K562 (cell line): ENCODE results near the gene TEP1. TPM values are rescaled to one million over a fixed set of nuclear protein-coding genes. Genes with fewer than 3 reads are reported as not detected.

Experiments used
- BHLHE40 ChIP-seq: IDR thresholded peaks from 2 replicates; pipeline ENCODE4 v1.6.1; 2011; ENCODE audit warnings: low read length, improper control_type of control experiment
- CHD2 ChIP-seq: IDR thresholded peaks from 2 replicates; pipeline ENCODE4 v1.6.1; 2011; ENCODE audit warnings: low read depth, low read length
- GABPA ChIP-seq: fragments of 200-800 bp; sonication (Bioruptor generic); conservative IDR thresholded peaks from 2 replicates; pipeline ENCODE4 v1.6.1; 2016; ENCODE audit warnings: low read depth, missing genetic modification characterization, missing compliant biosample characterization
- HDAC8 ChIP-seq: fragments of 450-650 bp; IDR thresholded peaks from 2 replicates; pipeline ENCODE4 v1.6.1; 2016; ENCODE audit warnings: mild to moderate bottlenecking, missing genetic modification characterization, moderate library complexity, missing compliant biosample characterization
- HLTF ChIP-seq: fragments of 450-650 bp; IDR thresholded peaks from 2 replicates; pipeline ENCODE4 v1.6.1; 2016
- HNRNPH1 ChIP-seq: fragments of 200-400 bp; formaldehyde crosslinking; optimal IDR thresholded peaks from 2 replicates; pipeline ENCODE3; 2017; ENCODE audit warnings: low read depth, mild to moderate bottlenecking, low read length, moderate library complexity
- HNRNPK ChIP-seq: fragments of 200-400 bp; formaldehyde crosslinking; IDR thresholded peaks from one replicate; pipeline ENCODE4 v1.6.1; 2018; ENCODE audit warnings: mild to moderate bottlenecking, low read depth, low read length; ENCODE audit not compliant: poor library complexity, severe bottlenecking
- KAT2B ChIP-seq: IDR thresholded peaks from one replicate; pipeline ENCODE4 v1.6.1; 2012; ENCODE audit warnings: low read depth, mild to moderate bottlenecking, control low read depth, inconsistent platforms, low read length, moderate library complexity
- MBD2 ChIP-seq: sonication (generic); IDR thresholded peaks from 2 replicates; pipeline ENCODE4 v1.6.1; 2016; ENCODE audit warnings: low read depth, borderline replicate concordance
- MEF2D ChIP-seq: conservative IDR thresholded peaks from 2 replicates; pipeline ENCODE4 v1.6.1; 2016; ENCODE audit warnings: low read depth, missing genetic modification characterization, missing compliant biosample characterization
- NFATC3 ChIP-seq: fragments of 450-650 bp; IDR thresholded peaks from 2 replicates; pipeline ENCODE4 v1.6.1; 2017; ENCODE audit warnings: mild to moderate bottlenecking
- NFE2 ChIP-seq: IDR thresholded peaks from 2 replicates; pipeline ENCODE4 v1.6.1; 2014; ENCODE audit warnings: antibody characterized with exemption, low read depth
- POLR2A ChIP-seq: fragments of 450-650 bp; conservative IDR thresholded peaks from 2 replicates; pipeline ENCODE4 v1.6.1; 2016
- RBM22 ChIP-seq: fragments of 200-400 bp; formaldehyde crosslinking; IDR thresholded peaks from 2 replicates; pipeline ENCODE4 v1.6.1; 2018; ENCODE audit warnings: low read length, low read depth; ENCODE audit not compliant: poor library complexity, severe bottlenecking
- SPI1 ChIP-seq: IDR thresholded peaks from 2 replicates; pipeline ENCODE4 v1.6.1; 2011; ENCODE audit warnings: low read depth, low read length, control low read depth, borderline replicate concordance
- SUPT5H ChIP-seq: fragments of 450-650 bp; IDR thresholded peaks from 2 replicates; pipeline ENCODE4 v1.6.1; 2016
- ZC3H11A ChIP-seq: IDR thresholded peaks from 2 replicates; pipeline ENCODE4 v1.6.1; 2012; ENCODE audit warnings: low read depth, low read length, improper control_type of control experiment
- ZFP36 ChIP-seq: fragments of 150-350 bp; IDR thresholded peaks from 2 replicates; pipeline ENCODE4 v1.6.1; 2018; ENCODE audit warnings: low read length, low read depth; ENCODE audit not compliant: partially characterized antibody
- ZFX ChIP-seq: sonication (generic); formaldehyde crosslinking; IDR thresholded peaks from 2 replicates; pipeline ENCODE4 v1.8.0; 2022; ENCODE audit warnings: mild to moderate bottlenecking, missing genetic modification reagents, moderate library complexity
- polyA plus RNA-seq, 8 experiments: library from polyadenylated mRNA; depleted of rRNA in 4 of 8; stranded (reverse) in 5 of 8; unstranded in 3 of 8; fragments of >200 nt; fragmentation: Nextera tagmentation in 2 of 8; fragmentation: Illumina TruSeq in 1 of 8; extraction: Ambion mirVana in 2 of 8; extraction: Trizol in 1 of 8; gene quantifications; 2 replicates each; pipeline versions ENCODE4 v1.2.1 to v1.2.3, GENCODE V29; 2011 to 2014; ENCODE audit warnings: inconsistent platforms in 1 of 8, missing spikeins in 1 of 8
- total RNA-seq, 7 experiments: library from RNA; depleted of rRNA in 6 of 7; stranded (reverse); fragments of >200 nt in 6 of 7; fragmentation: Illumina TruSeq in 2 of 7; extraction: Trizol in 2 of 7; gene quantifications; 2 replicates each; pipeline versions ENCODE4 v1.2.1 to v1.2.3, GENCODE V29; 2011 to 2021; ENCODE audit warnings: low replicate concordance in 1 of 7
- TF ChIP-seq, protein P1 (sequence below): sonication (generic); IDR thresholded peaks from 2 replicates; pipeline ENCODE4 v1.6.1; 2016
- TF ChIP-seq, protein P2 (sequence below): sonication (generic); formaldehyde crosslinking; IDR thresholded peaks from 2 replicates; pipeline ENCODE4 v1.8.1; 2022; ENCODE audit warnings: missing genetic modification reagents
- TF ChIP-seq, protein P3 (sequence below), 3 experiments: IDR thresholded peaks in 2 of 3; conservative IDR thresholded peaks in 1 of 3; 2 replicates each; pipeline ENCODE4 v1.5.1; 2011 to 2012; ENCODE audit warnings: low read length in 3 of 3, mild to moderate bottlenecking in 3 of 3, control low read depth in 2 of 3, improper control_type of control experiment in 1 of 3, inconsistent platforms in 1 of 3, low read depth in 1 of 3, mixed read lengths in 1 of 3, moderate library complexity in 1 of 3; ENCODE audit not compliant: insufficient read depth in 2 of 3
- TF ChIP-seq, protein P4 (sequence below): fragments of 250-450 bp; sonication (Bioruptor Pico); IDR thresholded peaks from 2 replicates; pipeline ENCODE4 v1.8.0; 2021; ENCODE audit warnings: moderate library complexity, mild to moderate bottlenecking, inconsistent platforms
- TF ChIP-seq, protein P5 (sequence below): sonication (generic); formaldehyde crosslinking; IDR thresholded peaks from 2 replicates; pipeline ENCODE4 v1.8.0; 2023; ENCODE audit warnings: mild to moderate bottlenecking, missing genetic modification reagents

Gene TEP1
- total and polyA plus RNA-seq, 9 of the 15 experiments (the other 6 are each of a cell fraction or from before 2014, with no cell fraction given), result 1.0 to 12.2 (median 7.1) TPM

DNA sequence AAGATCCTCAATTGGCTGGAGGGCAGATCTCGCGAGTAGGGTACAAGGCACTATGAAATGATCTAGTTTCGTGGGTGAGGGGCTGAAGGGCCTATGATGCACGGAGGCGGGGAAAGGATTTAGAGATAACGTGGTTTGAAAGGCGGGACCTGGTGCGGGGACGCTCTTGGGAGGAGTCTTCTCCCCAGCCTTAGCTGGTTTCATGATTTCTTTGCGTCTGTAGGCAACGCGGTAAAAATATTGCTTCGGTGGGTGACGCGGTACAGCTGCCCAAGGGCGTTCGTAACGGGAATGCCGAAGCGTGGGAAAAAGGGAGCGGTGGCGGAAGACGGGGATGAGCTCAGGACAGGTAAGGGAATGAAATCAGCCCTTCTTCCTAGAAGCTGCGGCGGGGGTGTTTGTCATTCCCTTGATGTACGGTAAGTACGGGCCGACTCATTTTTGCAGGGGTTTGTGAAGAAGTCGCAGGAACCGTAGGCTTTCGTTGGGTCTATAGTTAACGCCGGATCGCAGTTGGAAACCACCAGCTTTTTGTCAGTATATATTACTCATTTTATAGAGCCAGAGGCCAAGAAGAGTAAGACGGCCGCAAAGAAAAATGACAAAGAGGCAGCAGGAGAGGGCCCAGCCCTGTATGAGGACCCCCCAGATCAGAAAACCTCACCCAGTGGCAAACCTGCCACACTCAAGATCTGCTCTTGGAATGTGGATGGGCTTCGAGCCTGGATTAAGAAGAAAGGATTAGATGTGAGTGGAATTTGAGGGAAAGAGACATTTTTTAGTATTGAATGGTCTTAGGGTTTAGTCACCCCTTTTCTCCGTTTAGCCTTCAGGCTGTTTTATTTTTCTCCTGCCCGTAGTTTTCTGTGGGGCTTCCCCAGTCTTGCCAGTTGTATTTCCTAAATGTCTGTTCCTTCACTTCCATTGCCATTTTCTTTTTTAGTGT is 42.3 kb upstream of the TEP1 start (continued):
- TF ChIP-seq, protein P1, sequence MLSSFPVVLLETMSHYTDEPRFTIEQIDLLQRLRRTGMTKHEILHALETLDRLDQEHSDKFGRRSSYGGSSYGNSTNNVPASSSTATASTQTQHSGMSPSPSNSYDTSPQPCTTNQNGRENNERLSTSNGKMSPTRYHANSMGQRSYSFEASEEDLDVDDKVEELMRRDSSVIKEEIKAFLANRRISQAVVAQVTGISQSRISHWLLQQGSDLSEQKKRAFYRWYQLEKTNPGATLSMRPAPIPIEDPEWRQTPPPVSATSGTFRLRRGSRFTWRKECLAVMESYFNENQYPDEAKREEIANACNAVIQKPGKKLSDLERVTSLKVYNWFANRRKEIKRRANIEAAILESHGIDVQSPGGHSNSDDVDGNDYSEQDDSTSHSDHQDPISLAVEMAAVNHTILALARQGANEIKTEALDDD, result no peak
- TF ChIP-seq GABPA (tag), result 0 out of 2 replicates have a peak, but pooled peaks have one; percentile 8
- TF ChIP-seq HNRNPK, result no peak
- TF ChIP-seq NFE2, result no peak
- TF ChIP-seq BHLHE40, result no peak
- no peak for TF ChIP-seq RBM22
- no peak for TF ChIP-seq MBD2
- peak; percentile 69 for TF ChIP-seq POLR2A
- no peak for TF ChIP-seq HLTF
- TF ChIP-seq ZFP36, result no peak
- TF ChIP-seq, protein P2, sequence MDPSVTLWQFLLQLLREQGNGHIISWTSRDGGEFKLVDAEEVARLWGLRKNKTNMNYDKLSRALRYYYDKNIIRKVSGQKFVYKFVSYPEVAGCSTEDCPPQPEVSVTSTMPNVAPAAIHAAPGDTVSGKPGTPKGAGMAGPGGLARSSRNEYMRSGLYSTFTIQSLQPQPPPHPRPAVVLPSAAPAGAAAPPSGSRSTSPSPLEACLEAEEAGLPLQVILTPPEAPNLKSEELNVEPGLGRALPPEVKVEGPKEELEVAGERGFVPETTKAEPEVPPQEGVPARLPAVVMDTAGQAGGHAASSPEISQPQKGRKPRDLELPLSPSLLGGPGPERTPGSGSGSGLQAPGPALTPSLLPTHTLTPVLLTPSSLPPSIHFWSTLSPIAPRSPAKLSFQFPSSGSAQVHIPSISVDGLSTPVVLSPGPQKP (CRISPR knock-in tag), result no peak
- TF ChIP-seq HNRNPH1, result no peak
- TF ChIP-seq, protein P3, sequence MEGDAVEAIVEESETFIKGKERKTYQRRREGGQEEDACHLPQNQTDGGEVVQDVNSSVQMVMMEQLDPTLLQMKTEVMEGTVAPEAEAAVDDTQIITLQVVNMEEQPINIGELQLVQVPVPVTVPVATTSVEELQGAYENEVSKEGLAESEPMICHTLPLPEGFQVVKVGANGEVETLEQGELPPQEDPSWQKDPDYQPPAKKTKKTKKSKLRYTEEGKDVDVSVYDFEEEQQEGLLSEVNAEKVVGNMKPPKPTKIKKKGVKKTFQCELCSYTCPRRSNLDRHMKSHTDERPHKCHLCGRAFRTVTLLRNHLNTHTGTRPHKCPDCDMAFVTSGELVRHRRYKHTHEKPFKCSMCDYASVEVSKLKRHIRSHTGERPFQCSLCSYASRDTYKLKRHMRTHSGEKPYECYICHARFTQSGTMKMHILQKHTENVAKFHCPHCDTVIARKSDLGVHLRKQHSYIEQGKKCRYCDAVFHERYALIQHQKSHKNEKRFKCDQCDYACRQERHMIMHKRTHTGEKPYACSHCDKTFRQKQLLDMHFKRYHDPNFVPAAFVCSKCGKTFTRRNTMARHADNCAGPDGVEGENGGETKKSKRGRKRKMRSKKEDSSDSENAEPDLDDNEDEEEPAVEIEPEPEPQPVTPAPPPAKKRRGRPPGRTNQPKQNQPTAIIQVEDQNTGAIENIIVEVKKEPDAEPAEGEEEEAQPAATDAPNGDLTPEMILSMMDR (IDR thresholded peaks at IDR 0.05 in 2 of 3, conservative IDR thresholded peaks at IDR 0.05 in 1 of 3; ENCODE audit: insufficient read depth in 2 of 3, low read depth in 1 of 3, low read length in 3 of 3), result no peak
- TF ChIP-seq ZC3H11A, result no peak
- TF ChIP-seq, protein P4, sequence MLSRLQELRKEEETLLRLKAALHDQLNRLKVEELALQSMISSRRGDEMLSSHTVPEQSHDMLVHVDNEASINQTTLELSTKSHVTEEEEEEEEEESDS (CRISPR knock-in tag), result no peak
- peak; percentile 60 for TF ChIP-seq SUPT5H
- TF ChIP-seq MEF2D (tag), result 0 out of 2 replicates have a peak, but pooled peaks have one; percentile 10
- no peak for TF ChIP-seq HDAC8 (tag)
- TF ChIP-seq, protein P5, sequence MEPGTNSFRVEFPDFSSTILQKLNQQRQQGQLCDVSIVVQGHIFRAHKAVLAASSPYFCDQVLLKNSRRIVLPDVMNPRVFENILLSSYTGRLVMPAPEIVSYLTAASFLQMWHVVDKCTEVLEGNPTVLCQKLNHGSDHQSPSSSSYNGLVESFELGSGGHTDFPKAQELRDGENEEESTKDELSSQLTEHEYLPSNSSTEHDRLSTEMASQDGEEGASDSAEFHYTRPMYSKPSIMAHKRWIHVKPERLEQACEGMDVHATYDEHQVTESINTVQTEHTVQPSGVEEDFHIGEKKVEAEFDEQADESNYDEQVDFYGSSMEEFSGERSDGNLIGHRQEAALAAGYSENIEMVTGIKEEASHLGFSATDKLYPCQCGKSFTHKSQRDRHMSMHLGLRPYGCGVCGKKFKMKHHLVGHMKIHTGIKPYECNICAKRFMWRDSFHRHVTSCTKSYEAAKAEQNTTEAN (CRISPR knock-in tag), result no peak
- peak; percentile 41; the same call in 1 of the 2 replicates for TF ChIP-seq ZFX (CRISPR knock-in tag)
- no peak for TF ChIP-seq NFATC3
- TF ChIP-seq KAT2B, result no peak
- no peak for TF ChIP-seq SPI1
- peak; percentile 89 for TF ChIP-seq CHD2
